ENCODE data around the gene IMPACT.

The IMPACT gene

DNA sequence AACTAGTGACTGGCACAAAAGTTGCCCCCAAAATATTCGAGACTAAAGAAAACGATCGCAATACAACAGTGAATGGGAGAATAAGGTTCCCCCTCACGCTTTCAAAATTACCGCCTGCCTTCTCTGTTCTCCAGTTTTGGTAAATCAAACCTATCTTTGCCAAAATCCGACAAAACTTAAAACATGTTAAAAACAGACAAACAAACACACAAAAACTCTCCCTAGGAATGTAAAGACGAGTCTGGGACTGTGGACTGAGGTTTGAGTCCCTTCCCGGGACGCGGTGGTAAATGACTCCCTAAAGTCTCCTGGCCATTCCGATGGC is 435 bp upstream of the IMPACT start:
- DNase-seq: no peak

DNA sequence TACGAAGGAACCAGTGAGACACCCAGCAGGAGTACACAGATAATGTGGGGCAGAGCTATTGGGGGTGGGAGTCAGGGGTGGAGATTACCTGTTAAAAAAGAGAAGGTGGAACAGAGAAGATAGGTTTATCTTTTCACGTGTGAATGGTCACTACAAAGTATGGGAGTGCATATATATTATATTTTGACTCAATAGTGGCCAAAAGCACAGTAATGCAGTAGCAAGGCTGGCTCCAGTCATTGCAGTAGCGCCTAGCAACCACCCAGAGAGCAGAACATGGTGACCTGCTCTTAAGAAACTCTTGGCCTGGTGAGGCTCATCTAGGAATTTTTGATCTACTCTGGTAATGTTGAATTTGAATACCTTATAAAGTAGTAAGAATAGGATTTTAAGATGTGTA is 1.0 kb downstream of the IMPACT start:
- no peak for DNase-seq

- DNase-seq: no peak
These were observed 2.2 kb downstream of the IMPACT start for GRCh38 chr18:24428709-24429108.

DNA sequence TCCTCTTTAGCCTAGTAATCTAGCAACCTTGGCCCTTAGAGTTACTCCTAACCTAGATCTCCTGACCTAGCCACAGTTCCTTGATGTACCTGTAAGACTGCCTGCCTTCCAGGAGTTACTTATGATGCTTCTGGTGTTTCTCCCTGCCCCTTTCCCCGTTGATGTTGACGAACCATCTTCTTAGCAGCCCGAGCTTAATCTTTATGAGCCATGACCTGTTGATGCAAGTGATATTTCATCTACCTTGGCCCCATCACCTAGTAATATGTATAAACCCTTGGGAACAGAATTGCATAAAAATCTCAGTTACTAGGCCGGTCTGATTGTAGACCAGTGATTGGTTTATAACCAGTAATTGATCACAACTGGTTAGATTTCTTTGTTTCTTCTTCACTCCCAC is 2.7 kb downstream of the IMPACT start:
- no peak for DNase-seq

- DNase-seq: no peak
These were observed 6.1 kb downstream of the IMPACT start for GRCh38 chr18:24432618-24433017.

DNA sequence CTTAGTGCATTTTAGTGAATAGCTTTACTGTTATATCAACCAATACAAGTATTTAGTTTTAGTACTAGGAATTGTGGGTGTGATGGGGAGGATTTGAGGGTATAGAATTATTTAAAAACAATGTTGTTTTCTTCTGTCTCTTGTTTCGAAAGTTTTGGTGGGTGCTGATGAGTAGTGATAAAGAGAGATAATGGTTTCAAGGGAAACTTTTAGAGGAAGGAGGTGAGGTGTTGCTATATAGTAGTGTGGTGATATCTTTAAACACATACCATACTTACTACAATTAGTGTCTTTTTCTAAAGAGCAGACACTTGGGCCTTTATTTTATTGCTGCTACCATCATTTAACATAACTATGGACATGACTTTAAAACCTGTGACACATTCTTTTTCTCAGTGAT is 10.5 kb downstream of the IMPACT start:
- DNase-seq: no peak

- no peak for DNase-seq
These were observed 17.4 kb downstream of the IMPACT start for GRCh38 chr18:24443870-24444269.

DNA sequence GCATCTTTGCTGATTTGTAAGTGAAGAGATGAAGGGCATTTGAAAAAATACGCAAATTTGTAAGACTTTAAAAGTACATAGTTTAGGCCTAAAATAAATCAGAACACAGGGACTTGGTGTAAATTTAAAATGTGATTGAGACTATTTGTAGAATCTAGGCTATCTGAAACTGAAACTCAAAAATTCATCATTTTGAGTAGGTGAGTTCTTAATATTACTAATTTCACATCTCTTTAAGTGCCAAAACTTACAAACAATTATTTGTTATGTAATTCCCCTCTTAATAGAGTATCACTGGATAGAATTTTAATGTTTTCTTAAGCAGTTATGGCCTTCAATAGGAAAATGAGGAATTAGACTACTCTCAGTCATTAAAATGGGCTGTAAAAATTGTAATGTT is 20.0 kb downstream of the IMPACT start:
- DNase-seq: no peak

- DNase-seq: no peak
These were observed 20.6 kb downstream of the IMPACT start for GRCh38 chr18:24446953-24447538.

- no peak for DNase-seq
These were observed 21.5 kb downstream of the IMPACT start for GRCh38 chr18:24447961-24448360.

GRCh38 chr18:24456549-24456948 is 30.1 kb downstream of the IMPACT start:
- DNase-seq: no peak

DNA sequence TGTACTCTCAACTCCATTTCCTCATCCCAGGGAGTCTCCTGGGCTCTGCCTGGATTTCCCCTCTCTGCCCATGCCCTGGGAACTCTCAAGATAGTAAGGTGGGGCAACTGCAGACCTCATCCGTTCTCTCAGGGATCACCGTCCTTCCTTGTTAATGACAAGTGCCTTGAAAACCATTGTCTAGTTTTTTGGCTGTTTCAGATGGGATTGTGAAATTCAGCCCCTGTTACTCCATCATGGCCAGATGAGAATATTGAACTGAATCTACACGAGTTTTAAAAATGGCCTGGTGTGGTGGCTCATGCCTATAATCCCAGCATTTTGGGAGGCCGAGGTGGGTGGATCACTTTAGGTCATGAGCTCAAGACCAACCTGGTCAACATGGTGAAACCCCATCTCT is 33.3 kb downstream of the IMPACT start:
- no peak for DNase-seq

DNA sequence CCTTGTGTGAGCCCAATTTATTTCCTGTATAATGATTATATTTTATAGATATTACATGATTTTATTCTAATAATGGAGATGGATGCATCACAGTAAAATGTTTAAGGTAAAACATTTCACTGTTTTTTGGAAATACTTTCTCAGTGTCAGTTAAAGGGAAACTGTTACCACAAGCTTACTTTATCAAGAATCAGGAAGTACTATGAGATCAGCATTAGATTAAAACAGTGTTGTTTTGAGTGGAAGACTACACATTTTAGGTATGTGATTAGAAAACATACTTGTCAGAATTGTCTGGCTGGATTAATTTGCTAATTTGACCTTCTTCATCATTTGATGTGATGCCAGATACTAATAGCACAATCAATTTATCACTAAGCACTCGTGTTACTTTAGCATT is 33.9 kb downstream of the IMPACT start, which contains the start of gene HRH4:
Gene HRH4, plus strand, starts transcription at position 250 of the 400 bp plus-strand sequence. Its CDS starts 92 bp downstream, at position 342.
- no peak for DNase-seq

GRCh38 chr18:24461996-24462395 is 35.5 kb downstream of the IMPACT start:
- no peak for DNase-seq

GRCh38 chr18:24462838-24463775 is 36.6 kb downstream of the IMPACT start:
- no peak for DNase-seq

DNA sequence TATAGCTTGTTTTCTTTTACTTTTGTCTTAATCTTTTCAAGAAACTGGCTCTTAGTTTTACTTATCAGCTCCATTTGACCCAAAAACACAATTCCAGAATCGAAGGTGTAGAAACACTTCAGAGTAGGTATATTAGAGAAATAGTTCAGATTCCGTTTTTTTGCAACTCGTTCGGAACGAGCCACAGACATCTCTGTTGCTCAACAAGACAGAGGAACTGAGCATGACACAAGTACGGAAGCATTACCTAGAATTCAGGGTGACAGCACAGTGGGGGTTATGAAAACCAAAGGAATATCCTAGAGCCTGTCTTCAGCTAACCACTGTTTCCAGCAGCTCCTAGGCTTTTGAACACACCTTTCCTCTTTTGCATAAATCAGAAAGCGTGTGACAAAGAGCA is 39.0 kb downstream of the IMPACT start:
- DNase-seq: no peak

DNA sequence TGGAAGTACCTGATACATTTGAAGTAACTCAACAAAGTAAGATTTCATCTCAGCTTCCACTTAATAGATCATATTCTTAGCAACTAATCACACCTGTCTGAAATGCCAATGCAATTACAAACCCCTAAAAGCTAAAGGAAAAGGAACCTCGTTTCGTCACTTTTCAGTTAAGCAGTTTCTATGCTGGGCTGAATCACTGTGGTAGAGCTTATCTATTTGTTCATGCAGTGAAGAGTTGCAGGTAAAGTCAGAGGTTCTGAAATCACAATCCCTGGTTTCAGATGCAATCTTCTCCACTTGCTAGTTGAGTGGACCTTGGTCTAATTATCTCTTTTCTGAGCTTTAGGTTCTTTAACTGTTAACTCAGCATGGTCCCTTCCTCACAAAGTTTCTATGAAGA is 40.3 kb downstream of the IMPACT start:
- DNase-seq: no peak

DNA sequence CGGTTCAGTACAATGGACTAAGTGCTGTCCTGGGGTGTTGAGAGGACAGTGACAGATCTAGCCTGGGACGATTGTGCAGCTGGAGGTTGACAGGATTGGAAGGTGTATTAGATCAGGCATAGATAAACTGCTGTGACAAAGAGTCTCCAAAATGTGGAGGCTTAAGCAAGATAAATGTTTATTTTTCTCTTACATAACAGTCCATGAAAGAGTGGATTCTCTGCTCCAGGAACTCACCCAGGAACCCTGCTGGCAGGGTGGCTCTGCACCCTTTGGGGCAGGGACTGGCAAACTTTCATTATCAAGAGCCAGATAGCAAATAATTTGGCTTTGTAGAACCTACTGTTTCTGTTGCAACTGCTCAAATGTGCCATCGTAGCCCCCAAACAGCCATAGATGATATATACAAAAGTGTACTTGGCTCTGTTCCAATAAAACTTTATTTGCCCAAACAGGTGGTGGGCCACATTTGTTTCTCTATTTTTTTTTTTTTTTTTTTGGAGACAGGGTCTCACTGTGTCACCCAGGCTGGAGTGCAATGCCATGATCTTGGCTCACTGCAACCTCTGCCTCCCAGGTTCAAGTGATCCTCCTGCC is 43.6 kb downstream of the IMPACT start:
- DNase-seq: no peak

- no peak for DNase-seq
These were observed 44.3 kb downstream of the IMPACT start for GRCh38 chr18:24470805-24471204.

GRCh38 chr18:24472591-24472990 is 46.1 kb downstream of the IMPACT start:
- DNase-seq: no peak

- no peak for DNase-seq
These were observed 47.9 kb downstream of the IMPACT start for GRCh38 chr18:24474406-24474805.

DNA sequence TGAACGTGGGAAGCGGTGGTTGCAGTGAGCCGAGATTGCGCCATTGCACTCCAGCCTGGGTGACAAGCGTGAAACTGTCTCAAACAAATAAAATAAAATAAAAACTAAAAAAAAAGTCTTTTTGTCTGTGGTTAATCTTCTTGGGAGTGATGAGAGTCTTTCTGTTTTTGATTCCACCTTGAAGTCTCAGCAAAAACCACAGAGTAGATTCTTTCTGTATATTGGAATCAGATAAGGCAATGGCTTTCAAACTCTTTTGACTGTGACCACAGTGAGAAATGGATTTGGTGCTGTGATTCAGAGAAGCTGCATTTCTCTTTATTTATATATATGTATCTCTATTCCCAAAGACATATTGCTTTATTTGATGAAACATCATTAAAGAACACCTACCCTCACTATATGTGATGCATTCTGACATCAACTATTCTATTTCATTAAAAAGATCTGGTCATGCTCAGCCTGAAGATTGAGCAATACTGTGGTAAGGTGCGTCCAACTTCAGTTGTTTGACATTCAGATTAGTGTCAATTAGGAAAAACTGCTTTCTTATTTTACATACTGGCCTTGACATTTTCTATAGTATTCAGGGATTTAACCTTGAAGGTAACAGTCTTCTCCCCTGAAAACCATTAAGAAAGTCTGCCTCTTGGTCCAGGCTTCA is 49.6 kb downstream of the IMPACT start:
- DNase-seq: no peak

- DNase-seq: no peak
These were observed 52.9 kb downstream of the IMPACT start for GRCh38 chr18:24479371-24479770.

- no peak for DNase-seq
These were observed 56.4 kb downstream of the IMPACT start for GRCh38 chr18:24482821-24483220.
